Karpas-422 (cell line): ENCODE data around the gene ACADM. TPM values are rescaled to one million over a fixed set of nuclear protein-coding genes. Genes with fewer than 3 reads are reported as not detected.

Experiments used
- DNase-seq: peaks from one replicate; pipeline ENCODE4 v3.0.0-alpha.2; 2015
- H2AFZ ChIP-seq: fragments of 200-600 bp; sonication (generic); 2 replicates; pipeline ENCODE4 v1.6.1; 2014; ENCODE audit warnings: antibody characterized with exemption, low read length, mixed read lengths
- H3K27ac ChIP-seq: fragments of 200-600 bp; sonication (generic); 2 replicates; pipeline ENCODE4 v1.5.1; 2014; ENCODE audit warnings: mild to moderate bottlenecking, low read length, moderate library complexity
- H3K27me3 ChIP-seq: fragments of 200-600 bp; sonication (generic); 2 replicates; pipeline ENCODE4 v1.6.1; 2014; ENCODE audit warnings: low read length, mixed read lengths
- H3K36me3 ChIP-seq: fragments of 200-600 bp; sonication (generic); 2 replicates; pipeline ENCODE4 v1.6.1; 2014; ENCODE audit warnings: low read length, mixed read lengths; ENCODE audit not compliant: insufficient read depth
- H3K4me1 ChIP-seq: fragments of 200-600 bp; sonication (generic); 2 replicates; pipeline ENCODE4 v1.6.1; 2014; ENCODE audit warnings: mild to moderate bottlenecking, low read length, mixed read lengths
- H3K4me2 ChIP-seq: fragments of 200-600 bp; sonication (generic); 2 replicates; pipeline ENCODE4 v1.6.1; 2014; ENCODE audit warnings: low read length, low read depth, mild to moderate bottlenecking; ENCODE audit not compliant: poor library complexity, severe bottlenecking
- H3K4me3 ChIP-seq: fragments of 200-600 bp; sonication (generic); 2 replicates; pipeline ENCODE4 v1.5.1; 2014; ENCODE audit warnings: mild to moderate bottlenecking, antibody characterized with exemption, low read length, mixed read lengths
- H3K79me2 ChIP-seq: fragments of 200-600 bp; sonication (generic); 2 replicates; pipeline ENCODE4 v1.6.1; 2014; ENCODE audit warnings: mild to moderate bottlenecking, low read length, mixed read lengths
- H3K9ac ChIP-seq: fragments of 200-600 bp; sonication (generic); 2 replicates; pipeline ENCODE4 v1.6.0; 2014; ENCODE audit warnings: low read length
- H3K9me2 ChIP-seq: fragments of 200-600 bp; sonication (generic), shearing (Covaris generic); replicated peaks from 2 replicates; pipeline ENCODE4 v1.6.0; 2014; ENCODE audit warnings: mild to moderate bottlenecking, low read length, moderate library complexity; ENCODE audit not compliant: insufficient read depth
- H3K9me3 ChIP-seq: fragments of 300-700, 200-600 bp; sonication (generic); 2 replicates; pipeline ENCODE4 v1.6.1; 2014; ENCODE audit warnings: low read length, mixed read lengths
- H4K20me1 ChIP-seq: fragments of 200-600 bp; sonication (generic); 2 replicates; pipeline ENCODE4 v1.6.1; 2014; ENCODE audit warnings: mild to moderate bottlenecking, antibody characterized with exemption, low read length, low read depth; ENCODE audit not compliant: insufficient read depth
- total RNA-seq: library from RNA; depleted of rRNA; stranded (reverse); fragments of >200 nt; shearing (Covaris generic); gene quantifications from 2 replicates; pipeline ENCODE4 v1.2.3, GENCODE V29; 2014; ENCODE audit warnings: low replicate concordance

The ACADM gene
- total RNA-seq, 1 experiment from 2014 or later = 104 TPM

- Histone ChIP-seq H3K4me2 (peak overlapping the region; percentile 79), H3K27me3 (no peaks in the 10 kb centered on the region), H3K9me3 (no peaks in the 10 kb centered on the region), H4K20me1 (no peaks in the 10 kb centered on the region), H3K36me3 (peaks cover 10% of the 10 kb centered on the region; the same call in 1 of the 2 replicates), H3K9me2 (no peaks in the 10 kb centered on the region), H3K79me2 (peaks cover 44% of the 10 kb centered on the region), H3K9ac (peak overlapping the region; percentile 95), H3K4me1 (peaks cover 34% of the 10 kb centered on the region), H2AFZ (0 out of 2 replicates have a peak overlapping the region, but pooled peaks have one; percentile 81), H3K4me3 (peak overlapping the region; percentile 93), H3K27ac (peak overlapping the region; percentile 82)
- DNase-seq = peak; percentile 92
Measured at GRCh38 chr1:75723989-75724471, 479 bp upstream of the ACADM start.

- Histone ChIP-seq H3K4me1 (peaks cover 34% of the 10 kb centered on the region), H3K27ac (peak overlapping the region; percentile 82), H3K9me3 (no peaks in the 10 kb centered on the region), H3K79me2 (peaks cover 54% of the 10 kb centered on the region), H3K4me2 (peak overlapping the region; percentile 79), H3K9ac (peak overlapping the region; percentile 95), H3K9me2 (no peaks in the 10 kb centered on the region), H3K27me3 (no peaks in the 10 kb centered on the region), H4K20me1 (no peaks in the 10 kb centered on the region), H3K4me3 (peak overlapping the region; percentile 93), H3K36me3 (peaks cover 10% of the 10 kb centered on the region; the same call in 1 of the 2 replicates), H2AFZ (no peak overlapping the region; the same call in 1 of the 2 replicates)
- peak; percentile 49 for DNase-seq
Measured at GRCh38 chr1:75725266-75725665, 757 bp downstream of the ACADM start.

- Histone ChIP-seq H3K27ac (peak overlapping the region; percentile 82), H3K27me3 (no peaks in the 10 kb centered on the region), H3K36me3 (peaks cover 10% of the 10 kb centered on the region; the same call in 1 of the 2 replicates), H3K9me3 (no peaks in the 10 kb centered on the region), H3K9me2 (no peaks in the 10 kb centered on the region), H3K79me2 (peaks cover 59% of the 10 kb centered on the region), H3K4me1 (peaks cover 34% of the 10 kb centered on the region), H4K20me1 (no peaks in the 10 kb centered on the region), H3K4me3 (peak overlapping the region; percentile 93), H3K4me2 (peak overlapping the region; percentile 79), H2AFZ (no peak overlapping the region; the same call in 1 of the 2 replicates), H3K9ac (peak overlapping the region; percentile 95)
- peak; percentile 63 for DNase-seq
Measured at GRCh38 chr1:75725861-75726361, 1.4 kb downstream of the ACADM start.

GRCh38 chr1:75727571-75727970 is 3.1 kb downstream of the ACADM start:
- Histone ChIP-seq H3K79me2 (peaks cover 65% of the 10 kb centered on the region), H3K4me2 (peak overlapping the region; percentile 79), H3K9ac (no peak overlapping the region)

DNA sequence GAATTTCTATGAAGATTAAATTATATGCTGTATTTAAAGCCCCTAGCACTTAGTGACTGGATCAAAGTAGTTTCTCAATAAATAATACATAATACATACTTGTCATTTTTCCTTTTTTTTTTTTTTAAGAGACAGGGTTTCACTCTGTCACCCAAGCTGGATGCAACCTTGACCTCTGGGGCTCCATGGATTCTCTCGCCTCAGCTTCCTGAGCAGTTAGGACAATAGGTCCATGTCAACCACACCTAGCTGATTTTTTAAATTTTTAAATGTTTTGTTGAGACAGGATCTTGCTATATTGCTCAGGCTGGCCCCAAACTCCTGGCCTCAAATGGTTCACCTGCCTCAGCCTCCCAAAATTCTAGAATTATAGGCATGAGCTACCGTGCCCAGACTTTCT is 5.9 kb downstream of the ACADM start:
- H3K36me3 ChIP-seq = peaks cover 31% of the 10 kb centered on the region
- no peak overlapping the region for H3K4me3 ChIP-seq
- peaks cover 25% of the 10 kb centered on the region for H3K4me1 ChIP-seq
- H3K9me3 ChIP-seq = no peaks in the 10 kb centered on the region
- DNase-seq = no peak
- H3K9me2 ChIP-seq = no peaks in the 10 kb centered on the region
- no peaks in the 10 kb centered on the region for H4K20me1 ChIP-seq
- no peak overlapping the region for H2AFZ ChIP-seq
- no peak overlapping the region for H3K4me2 ChIP-seq
- no peaks in the 10 kb centered on the region for H3K27me3 ChIP-seq
- H3K27ac ChIP-seq = no peak overlapping the region
- peaks cover 64% of the 10 kb centered on the region for H3K79me2 ChIP-seq
- H3K9ac ChIP-seq = no peak overlapping the region

More at GRCh38 chr1:75727571-75727970, 3.1 kb downstream of the ACADM start:
- Histone ChIP-seq H3K4me3 (no peak overlapping the region), H3K9me2 (no peaks in the 10 kb centered on the region), H2AFZ (no peak overlapping the region), H3K27ac (peak overlapping the region; percentile 82), H3K9me3 (no peaks in the 10 kb centered on the region), H4K20me1 (no peaks in the 10 kb centered on the region), H3K27me3 (no peaks in the 10 kb centered on the region), H3K4me1 (peaks cover 34% of the 10 kb centered on the region), H3K36me3 (peaks cover 10% of the 10 kb centered on the region; the same call in 1 of the 2 replicates)
- DNase-seq = no peak

DNA sequence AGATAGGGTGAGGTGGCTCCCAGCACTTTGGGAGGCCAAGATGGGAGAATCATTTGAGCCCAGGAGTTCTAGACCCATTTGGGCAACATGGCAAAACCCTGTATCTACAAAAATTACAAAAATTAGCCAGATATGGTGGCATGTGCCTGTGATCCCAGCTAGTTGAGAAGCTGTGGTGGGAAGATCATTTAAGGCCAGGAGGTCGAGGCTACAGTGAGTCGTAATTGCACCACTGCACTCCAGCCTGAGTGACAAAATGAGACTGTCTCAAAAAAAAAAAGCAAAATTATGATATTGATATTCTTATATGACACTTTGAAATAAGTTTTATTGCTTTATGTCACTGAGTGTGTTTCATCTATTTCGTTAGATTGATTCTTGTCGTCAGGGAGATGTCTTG is 7.4 kb downstream of the ACADM start:
- no peak overlapping the region for H3K4me3 ChIP-seq
- H3K27ac ChIP-seq = no peak overlapping the region
- H3K79me2 ChIP-seq = peaks cover 50% of the 10 kb centered on the region
- H3K36me3 ChIP-seq = peaks cover 33% of the 10 kb centered on the region
- H3K9me2 ChIP-seq = no peaks in the 10 kb centered on the region
- H2AFZ ChIP-seq = no peak overlapping the region
- H3K4me1 ChIP-seq = peaks cover 12% of the 10 kb centered on the region
- no peak overlapping the region for H3K9ac ChIP-seq
- no peak overlapping the region for H3K4me2 ChIP-seq
- H3K27me3 ChIP-seq = no peaks in the 10 kb centered on the region
- no peak for DNase-seq
- no peaks in the 10 kb centered on the region for H3K9me3 ChIP-seq
- no peaks in the 10 kb centered on the region for H4K20me1 ChIP-seq

GRCh38 chr1:75732703-75733102 is 8.2 kb downstream of the ACADM start:
- no peak overlapping the region for H3K27ac ChIP-seq
- H4K20me1 ChIP-seq = no peaks in the 10 kb centered on the region
- no peaks in the 10 kb centered on the region for H3K9me3 ChIP-seq
- H3K4me3 ChIP-seq = no peak overlapping the region
- peaks cover 4% of the 10 kb centered on the region for H3K4me1 ChIP-seq
- H3K36me3 ChIP-seq = peaks cover 37% of the 10 kb centered on the region
- H2AFZ ChIP-seq = no peak overlapping the region
- no peak for DNase-seq
- H3K27me3 ChIP-seq = no peaks in the 10 kb centered on the region
- no peaks in the 10 kb centered on the region for H3K9me2 ChIP-seq
- H3K4me2 ChIP-seq = no peak overlapping the region
- H3K79me2 ChIP-seq = peaks cover 42% of the 10 kb centered on the region
- no peak overlapping the region for H3K9ac ChIP-seq

GRCh38 chr1:75733661-75734060 is 9.2 kb downstream of the ACADM start:
- H3K27me3 ChIP-seq = no peaks in the 10 kb centered on the region
- no peaks in the 10 kb centered on the region for H3K9me3 ChIP-seq
- no peak for DNase-seq
- peaks cover 32% of the 10 kb centered on the region for H3K79me2 ChIP-seq
- H3K4me3 ChIP-seq = no peak overlapping the region
- no peaks in the 10 kb centered on the region for H4K20me1 ChIP-seq
- no peak overlapping the region for H2AFZ ChIP-seq
- H3K9me2 ChIP-seq = no peaks in the 10 kb centered on the region
- no peak overlapping the region for H3K9ac ChIP-seq
- no peaks in the 10 kb centered on the region for H3K4me1 ChIP-seq
- H3K4me2 ChIP-seq = no peak overlapping the region
- H3K36me3 ChIP-seq = peaks cover 31% of the 10 kb centered on the region
- no peak overlapping the region for H3K27ac ChIP-seq
